ENCODE measurements around the gene CDK5RAP3. TPM values are rescaled to one million over a fixed set of nuclear protein-coding genes. Genes with fewer than 3 reads are reported as not detected.

Gene CDK5RAP3
- total RNA-seq, 4 donors from 2014 or later, result 43.9 to 70.2 (median 58.4) TPM

GRCh38 chr17:47946929-47947397 is 23.9 kb upstream of the CDK5RAP3 start:
- Histone ChIP-seq H3K27ac (replicated peaks in 1 of 4) (peak overlapping the region in 2 of 4 donors; percentile 0 to 15), H3K4me3 (no peak overlapping the region), H3K36me3 (peaks cover 0 to 56% (median 34%) of the 10 kb centered on the region in 4 donors), H3K27me3 (no peaks in the 10 kb centered on the region), H3K9me3 (no peaks in the 10 kb centered on the region), H3K4me1 (peaks cover 30 to 65% (median 40%) of the 10 kb centered on the region in 4 donors)
- intact Hi-C loops (cut with DNase I), result loop anchor here (10.0 kb wide), 1 partner anchor 102 kb away; the partner anchor contains the start of gene SCRN2
- 11% methylated on average over 2 of the region's 2 CpGs for WGBS
- TF ChIP-seq POLR2A (IDR thresholded peaks at IDR 0.05; ENCODE audit: low read depth), result no peak
- TF ChIP-seq CTCF (IDR thresholded peaks at IDR 0.05), result peak; percentile 60 to 87 (median 74)
- DNase-seq (ENCODE audit: extremely low spot score), result no peak

- H3K4me3 ChIP-seq, result peak overlapping the region in 1 of 4 donors; percentile 40
- H3K27ac ChIP-seq (replicated peaks in 1 of 4), result peak overlapping the region; percentile 47 to 73 (median 66)
- intact Hi-C loops (cut with DNase I), result loop anchor here (2.0 to 10.0 kb wide), 2 partner anchors 22 to 104 kb away; partner anchors contain the start of genes CDK5RAP3 and SCRN2
- peaks cover 19 to 49% (median 26%) of the 10 kb centered on the region in 4 donors for H3K4me1 ChIP-seq
- no peaks in the 10 kb centered on the region for H3K27me3 ChIP-seq
- no peak for DNase-seq (ENCODE audit: extremely low spot score)
- TF ChIP-seq POLR2A (IDR thresholded peaks at IDR 0.05; ENCODE audit: low read depth) (no peak), EP300 (IDR thresholded peaks at IDR 0.05) (no peak), CTCF (IDR thresholded peaks at IDR 0.05) (no peak), POLR2AphosphoS5 (IDR thresholded peaks at IDR 0.05) (no peak)
- no peaks in the 10 kb centered on the region for H3K9me3 ChIP-seq
- peaks cover 0 to 50% (median 32%) of the 10 kb centered on the region in 4 donors for H3K36me3 ChIP-seq
- WGBS, result 33% methylated on average over 5 of the region's 5 CpGs
These were observed 22.2 kb upstream of the CDK5RAP3 start for GRCh38 chr17:47948706-47949196.

GRCh38 chr17:47949197-47949759 is 21.6 kb upstream of the CDK5RAP3 start:
- 1% methylated on average over 22 of the region's 22 CpGs for WGBS
- Histone ChIP-seq H3K9me3 (no peaks in the 10 kb centered on the region), H3K27me3 (no peaks in the 10 kb centered on the region), H3K4me1 (peaks cover 19 to 49% (median 26%) of the 10 kb centered on the region in 4 donors), H3K36me3 (peaks cover 0 to 44% (median 30%) of the 10 kb centered on the region in 4 donors), H3K27ac (replicated peaks in 1 of 4) (peak overlapping the region; percentile 47 to 73 (median 66)), H3K4me3 (peak overlapping the region; percentile 35 to 52 (median 42))
- DNase-seq (ENCODE audit: extremely low spot score), result peak; percentile 95
- intact Hi-C loops (cut with DNase I), result loop anchor here (2.0 to 10.0 kb wide), 2 partner anchors 22 to 104 kb away; partner anchors contain the start of genes CDK5RAP3 and SCRN2
- TF ChIP-seq CTCF (IDR thresholded peaks at IDR 0.05) (peak; percentile 83 to 93 (median 88)), EP300 (IDR thresholded peaks at IDR 0.05) (no peak), POLR2AphosphoS5 (IDR thresholded peaks at IDR 0.05) (peak in 1 of 2 donors; percentile 37), POLR2A (IDR thresholded peaks at IDR 0.05; ENCODE audit: low read depth) (no peak)

DNA sequence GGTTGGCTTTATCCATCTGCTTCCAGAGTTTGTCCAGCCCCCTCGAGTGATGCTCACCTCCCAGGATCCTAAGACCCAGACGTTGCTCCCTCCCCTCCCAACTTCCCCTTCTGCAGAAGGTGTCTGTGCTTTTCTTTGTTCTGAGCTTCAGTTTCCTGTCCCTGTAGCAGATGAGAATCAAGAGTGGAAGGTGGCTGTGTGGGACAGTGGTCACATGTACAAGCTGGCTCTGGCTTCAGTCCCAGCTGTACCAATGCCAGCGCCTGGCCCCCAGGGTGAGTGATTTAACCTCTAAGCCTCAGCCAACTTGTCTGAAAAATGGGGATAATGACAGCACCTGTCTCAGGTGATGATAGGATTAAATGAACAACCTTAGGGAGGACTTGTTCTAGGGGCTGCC is 21.0 kb upstream of the CDK5RAP3 start:
- Histone ChIP-seq H3K4me1 (peaks cover 19 to 44% (median 26%) of the 10 kb centered on the region in 4 donors), H3K27ac (replicated peaks in 1 of 4) (peak overlapping the region in 3 of 4 donors; percentile 64 to 73 (median 68)), H3K4me3 (no peak overlapping the region), H3K27me3 (no peaks in the 10 kb centered on the region), H3K9me3 (no peaks in the 10 kb centered on the region), H3K36me3 (peaks cover 0 to 38% (median 23%) of the 10 kb centered on the region in 4 donors)
- no peak for DNase-seq (ENCODE audit: extremely low spot score)
- TF ChIP-seq CTCF (IDR thresholded peaks at IDR 0.05), result no peak
- no peak for TF ChIP-seq POLR2A (IDR thresholded peaks at IDR 0.05; ENCODE audit: low read depth)
- TF ChIP-seq EP300 (IDR thresholded peaks at IDR 0.05), result no peak
- TF ChIP-seq POLR2AphosphoS5 (IDR thresholded peaks at IDR 0.05), result no peak
- intact Hi-C loops (cut with DNase I), result loop anchor here (2.0 to 10.0 kb wide), 3 partner anchors 21 to 105 kb away; partner anchors contain the start of genes CDK5RAP3 and SCRN2
- 77% methylated on average over 1 of the region's 3 CpGs for WGBS
